Left lobe of liver (tissue), 2 donors: Measurements from ENCODE around the gene SLC4A1. TPM values are rescaled to one million over a fixed set of nuclear protein-coding genes. Genes with fewer than 3 reads are reported as not detected.

Experiments used
- ATAC-seq: fragments of 200-7000 bp; cut with Tn5 transposase; one replicate; pipeline ENCODE4 v1.9.1; 2020; ENCODE audit warnings: mild to moderate bottlenecking, moderate library complexity
- DNase-seq: peaks from one replicate; pipeline ENCODE4 v3.0.0-alpha.2; 2020; ENCODE audit warnings: low spot score
- total RNA-seq: library from RNA; stranded (reverse); gene quantifications from one replicate; pipeline ENCODE4 v1.2.1, GENCODE V29; 2021
- donor health status: DM: no; HTN: no; CAD: no; lungs with moderate emphysema.
- donor health status: DM: no; HTN: yes; CAD: no.

Gene SLC4A1
- total RNA-seq, 1 donor from 2014 or later, result 1.8 TPM

DNA sequence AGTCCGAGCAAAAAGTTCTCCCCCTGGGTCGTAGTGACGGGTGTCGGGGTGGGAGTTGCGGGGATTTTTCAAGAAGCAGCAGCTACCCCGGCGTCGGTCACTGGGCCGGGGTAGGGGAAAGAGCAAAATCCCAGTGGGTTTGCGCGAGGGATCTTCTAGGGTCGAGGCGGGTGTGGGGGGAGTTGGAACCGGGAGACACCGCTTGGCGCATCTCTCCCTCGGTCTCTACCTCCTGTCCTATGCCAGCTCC is 46.1 kb downstream of the SLC4A1 start:
- ATAC-seq (no peak), DNase-seq (no peak)

DNA sequence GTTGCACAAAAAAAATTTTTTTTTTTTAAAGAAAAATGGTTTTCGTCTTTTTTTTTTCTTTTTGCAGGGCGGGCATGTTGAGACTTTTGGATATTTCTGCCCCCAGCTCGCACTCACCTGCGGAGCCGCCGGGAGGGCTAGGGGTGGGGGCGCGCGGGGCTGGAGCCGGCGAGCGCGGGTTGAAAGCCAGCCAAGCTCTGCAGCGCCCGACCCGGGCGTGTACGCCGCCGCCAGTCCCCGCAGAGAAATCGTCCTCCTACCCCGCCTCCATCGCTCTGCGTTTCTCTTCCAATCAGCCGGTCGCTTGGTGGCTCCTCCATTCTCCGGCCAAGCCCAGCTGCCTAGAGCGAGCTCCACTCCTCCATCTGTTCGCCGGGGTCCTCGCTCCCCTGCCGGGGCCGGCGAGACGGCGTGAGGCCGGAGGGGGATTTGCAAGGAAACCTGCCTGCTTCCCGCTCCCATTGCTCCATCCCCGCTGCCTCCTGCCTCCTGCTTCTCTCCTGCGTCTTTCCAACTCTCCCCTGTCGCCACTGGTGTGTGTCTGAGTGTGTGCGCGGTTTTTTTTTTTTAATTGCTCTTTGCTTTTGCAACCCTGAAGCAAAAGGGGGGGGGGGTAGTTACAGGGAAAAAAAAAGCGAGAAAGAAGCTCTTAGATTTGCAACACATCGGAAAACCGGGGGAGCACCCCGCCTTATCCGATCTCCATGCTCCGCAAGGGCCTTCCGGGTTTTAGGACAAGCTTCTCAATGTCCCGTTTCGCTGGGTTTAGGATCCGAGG is 46.7 kb downstream of the SLC4A1 start:
- ATAC-seq (peak; percentile 49), DNase-seq (peak; percentile 86)

GRCh38 chr17:44220213-44221083 is 47.5 kb downstream of the SLC4A1 start:
- ATAC-seq (peak; percentile 30), DNase-seq (peak; percentile 61)

DNA sequence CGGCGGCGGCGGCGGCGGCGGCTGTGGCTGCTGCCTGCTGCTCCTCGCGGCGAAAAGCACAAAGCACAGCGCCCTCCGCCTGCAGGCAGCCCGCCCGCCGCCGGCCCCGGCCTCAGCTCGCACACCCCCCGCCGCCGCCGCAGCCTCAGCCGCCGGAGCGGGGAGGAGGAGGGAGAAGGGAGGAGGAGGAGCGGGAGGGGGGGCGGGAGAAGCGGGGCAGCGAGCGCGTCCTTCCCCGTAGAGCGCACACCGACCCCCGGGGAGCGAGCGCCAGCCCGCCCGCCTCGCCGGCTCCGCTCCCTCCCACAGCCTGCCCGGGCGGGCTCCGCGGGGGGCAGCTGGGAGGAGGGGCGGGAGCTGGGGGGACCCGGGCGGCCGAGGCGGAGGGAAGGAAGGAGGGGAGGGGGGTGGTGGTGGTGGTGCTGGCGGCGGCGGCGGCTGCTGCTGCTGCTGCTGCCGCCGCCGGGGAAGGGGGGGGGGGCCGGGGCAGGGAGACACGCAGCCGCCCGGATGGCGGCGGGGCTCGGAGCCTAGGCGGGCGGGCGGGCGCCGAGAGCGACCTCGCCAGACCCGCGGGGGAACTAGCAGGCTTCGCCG is 48.2 kb downstream of the SLC4A1 start, which contains the start of gene UBTF:
UBTF (minus strand) TSS at position 60 of the 597 bp plus-strand sequence. CDS start 1,446 bp downstream, outside the sequence.
- peak; percentile 68 for DNase-seq
- ATAC-seq, result peak; percentile 15

- DNase-seq, result peak; percentile 76
- peak; percentile 40 for ATAC-seq
These were observed 48.8 kb downstream of the SLC4A1 start for GRCh38 chr17:44219108-44219615.

DNA sequence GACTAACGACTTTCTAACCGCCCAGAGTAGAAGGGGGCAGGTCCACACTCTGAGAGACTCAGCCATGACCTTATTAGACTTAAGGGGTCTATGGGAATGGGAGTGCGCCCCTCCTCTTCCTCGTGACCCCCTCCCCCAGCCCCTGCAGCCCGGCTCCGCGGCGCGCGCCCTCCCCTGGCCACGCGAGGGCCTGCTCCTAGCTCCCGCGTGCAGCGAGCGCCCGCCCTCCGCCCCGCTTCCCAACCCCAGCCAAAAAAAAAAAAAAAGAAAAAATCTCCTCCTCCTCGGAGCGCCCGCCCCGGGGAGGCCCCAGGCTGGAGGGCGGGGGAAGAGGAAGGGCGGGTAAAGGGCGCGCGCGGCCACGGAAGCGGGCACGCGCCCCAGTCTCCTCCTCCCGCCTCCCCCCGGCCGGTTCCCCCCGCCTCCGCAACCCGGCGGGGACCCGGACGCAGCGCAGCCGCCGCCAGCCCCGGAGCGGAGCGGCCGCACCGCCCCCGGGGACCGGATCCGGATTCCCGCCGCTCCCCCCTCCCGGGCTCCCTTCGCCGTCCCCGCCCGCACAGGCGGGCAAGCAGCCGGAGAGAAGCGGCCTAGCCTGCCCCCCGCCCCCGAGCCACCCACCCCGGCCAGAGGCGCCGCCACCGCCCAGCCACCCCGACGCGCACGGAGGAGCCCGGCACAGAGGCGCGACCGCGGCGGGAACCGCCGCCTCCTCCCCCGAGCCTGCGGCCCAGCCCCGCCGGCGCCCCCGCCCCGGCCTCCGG is 49.4 kb downstream of the SLC4A1 start:
- peak; percentile 73 for ATAC-seq
- DNase-seq, result peak; percentile 90

GRCh38 chr17:44217738-44218343 is 50.1 kb downstream of the SLC4A1 start:
- ATAC-seq (no peak), DNase-seq (no peak)

DNA sequence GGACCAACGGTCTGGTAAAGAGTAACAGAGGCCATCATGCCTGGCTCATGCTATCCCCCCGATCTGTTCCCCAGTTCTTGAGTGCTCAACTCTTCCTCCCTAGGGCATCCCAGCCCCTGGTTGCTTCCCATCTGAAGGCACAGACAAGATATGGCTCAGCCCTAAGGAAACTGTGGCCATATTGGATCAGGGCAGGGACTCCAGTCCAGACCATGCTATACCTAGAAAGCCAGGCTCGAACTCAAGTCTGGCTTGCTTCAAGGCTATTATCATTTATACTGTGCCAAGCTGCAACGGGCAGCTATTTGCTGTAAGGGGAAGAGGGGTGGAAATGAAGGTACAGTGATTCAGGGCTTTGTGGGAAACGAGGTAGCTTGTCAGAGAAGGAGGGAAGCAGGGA is 51.2 kb downstream of the SLC4A1 start:
- DNase-seq (no peak), ATAC-seq (no peak)

- DNase-seq, result no peak
- ATAC-seq, result no peak
These were observed 51.8 kb downstream of the SLC4A1 start for GRCh38 chr17:44216173-44216572.

GRCh38 chr17:44214896-44215295 is 53.0 kb downstream of the SLC4A1 start:
- ATAC-seq, result no peak

DNA sequence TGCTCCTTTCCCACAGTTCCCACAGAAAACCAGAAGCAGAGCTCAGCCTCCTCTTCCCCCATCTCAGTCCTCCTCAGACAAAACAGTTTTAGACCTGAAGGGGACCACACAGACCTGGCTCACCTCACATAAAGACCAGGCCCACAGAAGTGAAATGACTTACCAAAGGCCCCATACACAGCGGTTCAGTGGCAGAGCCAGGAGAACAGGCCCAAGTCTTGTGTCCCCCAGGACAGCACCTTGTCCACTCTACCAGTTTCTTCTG is 53.8 kb downstream of the SLC4A1 start:
- no peak for ATAC-seq

More at GRCh38 chr17:44214896-44215295, 53.0 kb downstream of the SLC4A1 start:
- DNase-seq, result no peak

DNA sequence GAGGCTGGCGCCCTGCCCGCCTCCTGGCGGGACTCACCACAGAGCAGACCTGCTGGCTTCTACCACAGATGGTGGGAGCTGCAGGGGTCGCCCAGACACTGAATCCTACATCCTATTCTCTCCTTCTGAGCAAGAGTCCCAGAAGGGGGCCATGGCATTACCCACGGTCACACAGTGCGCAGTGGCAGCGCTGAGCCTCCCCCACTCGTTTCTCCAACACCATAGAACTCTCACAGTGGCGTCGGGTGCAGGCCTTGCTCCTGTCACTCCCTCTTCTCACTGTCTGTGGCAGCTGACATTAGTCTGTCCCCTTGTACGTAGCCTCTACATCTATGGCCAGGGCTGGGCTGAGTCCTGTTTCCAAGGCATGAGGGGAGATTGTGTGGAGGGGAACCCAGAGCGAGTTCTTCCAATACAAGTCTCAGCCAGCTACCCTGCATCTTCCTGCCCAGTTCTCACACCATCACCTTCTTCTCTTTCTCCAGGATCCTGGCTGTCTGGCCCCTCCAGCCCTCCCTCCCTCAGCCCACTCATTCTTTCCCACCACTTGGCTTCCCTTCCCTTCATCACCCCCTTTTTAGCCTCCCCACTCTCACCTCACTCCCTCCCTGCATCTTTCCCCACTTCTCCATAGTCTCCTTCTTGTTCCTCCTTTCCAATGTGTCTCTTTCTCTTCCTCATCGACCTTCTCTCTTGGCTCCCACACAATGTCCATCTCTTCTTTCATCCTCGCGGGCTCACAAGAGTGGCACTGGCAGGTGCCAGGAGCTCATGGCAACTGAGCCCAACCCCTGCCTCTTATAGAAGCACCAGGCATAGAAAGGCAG is 54.3 kb downstream of the SLC4A1 start:
- ATAC-seq, result no peak
- DNase-seq, result no peak

More for the DNA sequence above, 53.8 kb downstream of the SLC4A1 start:
- DNase-seq, result no peak

- ATAC-seq, result peak; percentile 2
- DNase-seq, result no peak
These were observed 55.2 kb downstream of the SLC4A1 start for GRCh38 chr17:44212507-44213402.

- ATAC-seq (peak; percentile 2), DNase-seq (no peak)
These were observed 56.4 kb downstream of the SLC4A1 start for GRCh38 chr17:44211281-44212265.

DNA sequence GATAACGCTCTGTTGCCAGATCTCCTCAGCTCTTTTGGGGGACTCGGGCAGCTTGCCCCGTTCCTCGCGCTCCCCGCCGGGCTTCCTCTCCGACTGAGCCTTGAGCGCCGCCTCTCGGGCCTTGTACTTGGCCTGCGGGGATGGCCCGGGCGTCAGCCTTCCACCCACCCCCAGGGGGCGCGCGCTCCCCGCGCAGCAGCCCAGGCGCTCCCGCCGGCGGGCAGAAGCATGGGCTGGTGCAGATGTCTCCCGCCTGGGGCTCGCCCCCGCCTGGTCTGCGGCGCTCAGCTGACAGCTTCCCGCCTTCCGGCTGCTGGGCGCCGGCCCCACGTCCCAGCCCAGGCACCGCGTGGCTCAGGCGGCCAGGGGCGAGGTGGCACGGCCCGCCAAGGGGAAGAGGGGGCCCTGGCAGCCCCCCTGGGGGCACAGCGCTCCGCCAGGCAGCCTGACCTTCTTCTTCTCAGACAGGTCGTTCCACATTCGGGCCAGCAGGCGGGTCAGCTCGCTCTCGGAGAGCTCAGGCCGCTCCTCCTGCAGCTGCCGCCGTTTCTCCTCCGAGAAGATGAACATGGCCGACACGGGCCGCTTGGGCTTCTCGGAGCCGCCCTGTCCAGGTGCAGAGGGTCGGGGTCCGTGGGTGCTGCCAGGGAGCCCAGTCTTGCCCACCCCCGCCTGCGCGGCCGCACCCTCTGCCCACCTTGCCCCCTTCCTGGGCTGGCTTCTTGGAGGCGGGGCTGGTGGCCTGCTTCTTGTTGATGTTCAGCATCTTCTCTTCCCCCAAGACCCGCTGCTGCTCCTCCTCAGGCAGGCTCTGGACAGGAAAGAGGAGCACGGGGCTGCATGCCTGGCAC is 57.4 kb downstream of the SLC4A1 start:
- peak; percentile 88 for DNase-seq

GRCh38 chr17:44209786-44210341 is 58.1 kb downstream of the SLC4A1 start:
- no peak for DNase-seq

More for the DNA sequence above, 57.4 kb downstream of the SLC4A1 start:
- peak; percentile 94 for ATAC-seq

More at GRCh38 chr17:44209786-44210341, 58.1 kb downstream of the SLC4A1 start:
- ATAC-seq, result no peak
